ENCODE data around the gene TFDP1. TPM values are rescaled to one million over a fixed set of nuclear protein-coding genes. Genes with fewer than 3 reads are reported as not detected.

TFDP1 gene
- total RNA-seq, 1 experiment from 2014 or later, result 107 TPM

- Histone ChIP-seq H3K9me3 (ENCODE audit: insufficient read depth, low read depth) (no peaks in the 10 kb centered on the region), H3K4me1 (replicated peaks; ENCODE audit: insufficient read depth) (peaks cover 4% of the 10 kb centered on the region; the same call in 1 of the 2 replicates), H3K27me3 (ENCODE audit: insufficient read depth, low read depth) (no peaks in the 10 kb centered on the region), H3K4me2 (no peak overlapping the region), H3K79me2 (ENCODE audit: low read depth) (no peaks in the 10 kb centered on the region), H3K36me3 (ENCODE audit: low read depth) (peaks cover 6% of the 10 kb centered on the region; the same call in 1 of the 2 replicates), H2AFZ (no peak overlapping the region), H3F3A (ENCODE audit: insufficient read depth, low read depth) (peaks cover 8% of the 10 kb centered on the region; the same call in 1 of the 2 replicates), H3K9me2 (ENCODE audit: insufficient read depth) (no peaks in the 10 kb centered on the region), H4K20me1 (ENCODE audit: insufficient read depth) (no peaks in the 10 kb centered on the region; the same call in 1 of the 2 replicates), H3K4me3 (no peak overlapping the region), H3K27ac (no peak overlapping the region)
- intact Hi-C loops (cut with micrococcal nuclease; ENCODE audit: unreplicated experiment), result no loop called here
- POLR2A ChIA-PET (ENCODE audit: unreplicated experiment), result no interaction called here
- CTCF ChIA-PET, result no interaction called here
- DNase-seq, result no peak
- no peak for TF ChIP-seq EZH2 (IDR thresholded peaks at IDR 0.05; ENCODE audit: low read depth)
- TF ChIP-seq, protein P1, sequence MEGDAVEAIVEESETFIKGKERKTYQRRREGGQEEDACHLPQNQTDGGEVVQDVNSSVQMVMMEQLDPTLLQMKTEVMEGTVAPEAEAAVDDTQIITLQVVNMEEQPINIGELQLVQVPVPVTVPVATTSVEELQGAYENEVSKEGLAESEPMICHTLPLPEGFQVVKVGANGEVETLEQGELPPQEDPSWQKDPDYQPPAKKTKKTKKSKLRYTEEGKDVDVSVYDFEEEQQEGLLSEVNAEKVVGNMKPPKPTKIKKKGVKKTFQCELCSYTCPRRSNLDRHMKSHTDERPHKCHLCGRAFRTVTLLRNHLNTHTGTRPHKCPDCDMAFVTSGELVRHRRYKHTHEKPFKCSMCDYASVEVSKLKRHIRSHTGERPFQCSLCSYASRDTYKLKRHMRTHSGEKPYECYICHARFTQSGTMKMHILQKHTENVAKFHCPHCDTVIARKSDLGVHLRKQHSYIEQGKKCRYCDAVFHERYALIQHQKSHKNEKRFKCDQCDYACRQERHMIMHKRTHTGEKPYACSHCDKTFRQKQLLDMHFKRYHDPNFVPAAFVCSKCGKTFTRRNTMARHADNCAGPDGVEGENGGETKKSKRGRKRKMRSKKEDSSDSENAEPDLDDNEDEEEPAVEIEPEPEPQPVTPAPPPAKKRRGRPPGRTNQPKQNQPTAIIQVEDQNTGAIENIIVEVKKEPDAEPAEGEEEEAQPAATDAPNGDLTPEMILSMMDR (conservative IDR thresholded peaks at IDR 0.05), result no peak
- no TSS peak for BruUV-seq (replicated peaks)
These were observed 31.6 kb upstream of the TFDP1 start for GRCh38 chr13:113552786-113553434.

GRCh38 chr13:113553511-113554332 is 30.8 kb upstream of the TFDP1 start:
- H3K4me3 ChIP-seq, result no peak overlapping the region
- intact Hi-C loops (cut with micrococcal nuclease; ENCODE audit: unreplicated experiment), result no loop called here
- no peaks in the 10 kb centered on the region for H3K79me2 ChIP-seq (ENCODE audit: low read depth)
- no peaks in the 10 kb centered on the region for H3K27me3 ChIP-seq (ENCODE audit: insufficient read depth, low read depth)
- no peak overlapping the region for H3K27ac ChIP-seq
- no TSS peak for BruUV-seq (replicated peaks)
- H2AFZ ChIP-seq, result no peak overlapping the region
- CTCF ChIA-PET, result no interaction called here
- no peaks in the 10 kb centered on the region; the same call in 1 of the 2 replicates for H4K20me1 ChIP-seq (ENCODE audit: insufficient read depth)
- no peaks in the 10 kb centered on the region for H3K9me3 ChIP-seq (ENCODE audit: insufficient read depth, low read depth)
- no peak for TF ChIP-seq EZH2 (IDR thresholded peaks at IDR 0.05; ENCODE audit: low read depth)
- TF ChIP-seq, protein P1 (conservative IDR thresholded peaks at IDR 0.05), result no peak
- peaks cover 6% of the 10 kb centered on the region; the same call in 1 of the 2 replicates for H3K36me3 ChIP-seq (ENCODE audit: low read depth)
- no peaks in the 10 kb centered on the region for H3K9me2 ChIP-seq (ENCODE audit: insufficient read depth)
- H3K4me1 ChIP-seq (replicated peaks; ENCODE audit: insufficient read depth), result peaks cover 4% of the 10 kb centered on the region; the same call in 1 of the 2 replicates
- H3K4me2 ChIP-seq, result no peak overlapping the region
- no peak for DNase-seq
- peaks cover 8% of the 10 kb centered on the region; the same call in 1 of the 2 replicates for H3F3A ChIP-seq (ENCODE audit: insufficient read depth, low read depth)
- POLR2A ChIA-PET (ENCODE audit: unreplicated experiment), result no interaction called here

- BruUV-seq (replicated peaks), result no TSS peak
- intact Hi-C loops (cut with micrococcal nuclease; ENCODE audit: unreplicated experiment), result no loop called here
- CTCF ChIA-PET, result no interaction called here
These were observed 30.2 kb upstream of the TFDP1 start for GRCh38 chr13:113554333-113554700.

More at GRCh38 chr13:113554333-113554700, 30.2 kb upstream of the TFDP1 start:
- Histone ChIP-seq H4K20me1 (ENCODE audit: insufficient read depth) (no peaks in the 10 kb centered on the region; the same call in 1 of the 2 replicates), H3K36me3 (ENCODE audit: low read depth) (peaks cover 6% of the 10 kb centered on the region; the same call in 1 of the 2 replicates), H3K4me3 (no peak overlapping the region), H3K4me1 (replicated peaks; ENCODE audit: insufficient read depth) (0 out of 2 replicates have a peak, but pooled peaks cover 3% of the 10 kb centered on the region), H2AFZ (no peak overlapping the region), H3K9me3 (ENCODE audit: insufficient read depth, low read depth) (no peaks in the 10 kb centered on the region), H3F3A (ENCODE audit: insufficient read depth, low read depth) (peaks cover 8% of the 10 kb centered on the region; the same call in 1 of the 2 replicates), H3K9me2 (ENCODE audit: insufficient read depth) (no peaks in the 10 kb centered on the region), H3K27ac (no peak overlapping the region), H3K79me2 (ENCODE audit: low read depth) (no peaks in the 10 kb centered on the region), H3K27me3 (ENCODE audit: insufficient read depth, low read depth) (no peaks in the 10 kb centered on the region), H3K4me2 (no peak overlapping the region)
- TF ChIP-seq EZH2 (IDR thresholded peaks at IDR 0.05; ENCODE audit: low read depth), result no peak
- TF ChIP-seq, protein P1 (conservative IDR thresholded peaks at IDR 0.05), result no peak
- no peak for DNase-seq
- POLR2A ChIA-PET (ENCODE audit: unreplicated experiment), result no interaction called here
